ENCODE results near the gene ALCAM.

DNA sequence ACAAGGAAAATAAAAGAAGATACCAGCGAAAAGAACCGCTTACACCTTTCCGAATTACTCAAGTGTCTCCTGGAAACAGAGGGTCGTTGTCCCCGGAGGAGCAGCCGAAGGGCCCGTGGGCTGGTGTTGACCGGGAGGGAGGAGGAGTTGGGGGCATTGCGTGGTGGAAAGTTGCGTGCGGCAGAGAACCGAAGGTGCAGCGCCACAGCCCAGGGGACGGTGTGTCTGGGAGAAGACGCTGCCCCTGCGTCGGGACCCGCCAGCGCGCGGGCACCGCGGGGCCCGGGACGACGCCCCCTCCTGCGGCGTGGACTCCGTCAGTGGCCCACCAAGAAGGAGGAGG is 325 bp downstream of the ALCAM start:
- TF ChIP-seq, protein P1, sequence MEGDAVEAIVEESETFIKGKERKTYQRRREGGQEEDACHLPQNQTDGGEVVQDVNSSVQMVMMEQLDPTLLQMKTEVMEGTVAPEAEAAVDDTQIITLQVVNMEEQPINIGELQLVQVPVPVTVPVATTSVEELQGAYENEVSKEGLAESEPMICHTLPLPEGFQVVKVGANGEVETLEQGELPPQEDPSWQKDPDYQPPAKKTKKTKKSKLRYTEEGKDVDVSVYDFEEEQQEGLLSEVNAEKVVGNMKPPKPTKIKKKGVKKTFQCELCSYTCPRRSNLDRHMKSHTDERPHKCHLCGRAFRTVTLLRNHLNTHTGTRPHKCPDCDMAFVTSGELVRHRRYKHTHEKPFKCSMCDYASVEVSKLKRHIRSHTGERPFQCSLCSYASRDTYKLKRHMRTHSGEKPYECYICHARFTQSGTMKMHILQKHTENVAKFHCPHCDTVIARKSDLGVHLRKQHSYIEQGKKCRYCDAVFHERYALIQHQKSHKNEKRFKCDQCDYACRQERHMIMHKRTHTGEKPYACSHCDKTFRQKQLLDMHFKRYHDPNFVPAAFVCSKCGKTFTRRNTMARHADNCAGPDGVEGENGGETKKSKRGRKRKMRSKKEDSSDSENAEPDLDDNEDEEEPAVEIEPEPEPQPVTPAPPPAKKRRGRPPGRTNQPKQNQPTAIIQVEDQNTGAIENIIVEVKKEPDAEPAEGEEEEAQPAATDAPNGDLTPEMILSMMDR (IDR thresholded peaks at IDR 0.05): no peak
- no peak for TF ChIP-seq POLR2AphosphoS5 (IDR thresholded peaks at IDR 0.05; ENCODE audit: low read depth, low read length)

Measured in Panc1 (cell line).